ENCODE data around the gene CACNA1I.

Gene CACNA1I

GRCh38 chr22:39689421-39689820, 118.9 kb downstream of the CACNA1I start:
- TF ChIP-seq, protein P1, sequence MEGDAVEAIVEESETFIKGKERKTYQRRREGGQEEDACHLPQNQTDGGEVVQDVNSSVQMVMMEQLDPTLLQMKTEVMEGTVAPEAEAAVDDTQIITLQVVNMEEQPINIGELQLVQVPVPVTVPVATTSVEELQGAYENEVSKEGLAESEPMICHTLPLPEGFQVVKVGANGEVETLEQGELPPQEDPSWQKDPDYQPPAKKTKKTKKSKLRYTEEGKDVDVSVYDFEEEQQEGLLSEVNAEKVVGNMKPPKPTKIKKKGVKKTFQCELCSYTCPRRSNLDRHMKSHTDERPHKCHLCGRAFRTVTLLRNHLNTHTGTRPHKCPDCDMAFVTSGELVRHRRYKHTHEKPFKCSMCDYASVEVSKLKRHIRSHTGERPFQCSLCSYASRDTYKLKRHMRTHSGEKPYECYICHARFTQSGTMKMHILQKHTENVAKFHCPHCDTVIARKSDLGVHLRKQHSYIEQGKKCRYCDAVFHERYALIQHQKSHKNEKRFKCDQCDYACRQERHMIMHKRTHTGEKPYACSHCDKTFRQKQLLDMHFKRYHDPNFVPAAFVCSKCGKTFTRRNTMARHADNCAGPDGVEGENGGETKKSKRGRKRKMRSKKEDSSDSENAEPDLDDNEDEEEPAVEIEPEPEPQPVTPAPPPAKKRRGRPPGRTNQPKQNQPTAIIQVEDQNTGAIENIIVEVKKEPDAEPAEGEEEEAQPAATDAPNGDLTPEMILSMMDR (IDR thresholded peaks at IDR 0.05; ENCODE audit: insufficient read depth, low read length, poor library complexity, severe bottlenecking) = no peak

DNA sequence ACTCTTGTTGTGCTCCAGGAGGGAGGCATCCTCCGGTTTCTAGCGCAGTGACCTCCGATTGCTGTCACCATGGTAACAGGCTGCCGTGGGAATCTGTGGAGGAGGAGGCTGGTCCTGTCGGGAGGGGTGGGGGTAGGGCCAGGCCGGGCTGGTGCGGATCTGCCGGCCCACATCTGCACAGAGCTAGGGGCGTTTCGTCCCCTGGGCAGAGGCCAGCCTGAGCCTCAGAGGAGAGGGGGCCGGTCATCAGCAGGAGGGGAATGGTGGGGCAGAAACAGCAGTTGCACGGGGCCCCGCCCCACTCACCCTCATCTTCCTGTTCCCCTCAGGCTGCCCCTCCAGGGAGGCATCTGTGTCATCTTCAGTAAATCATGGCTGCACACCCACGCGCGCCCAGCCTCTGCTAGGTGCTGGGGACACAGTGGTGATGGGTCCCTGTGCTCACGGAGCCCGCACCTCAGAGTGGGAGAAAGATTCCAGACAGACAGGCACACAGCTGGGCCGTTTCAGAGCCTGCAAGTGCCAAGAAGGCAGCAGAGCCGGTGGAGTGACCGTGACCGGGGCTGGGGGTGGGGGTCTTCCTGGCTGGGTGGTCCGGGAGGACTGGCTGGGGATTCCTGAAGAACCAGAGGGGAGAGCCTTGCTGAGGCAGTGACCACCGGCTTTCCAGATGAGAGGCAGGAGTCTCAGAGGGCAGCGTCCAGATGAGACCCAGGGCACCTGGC, 120.5 kb downstream of the CACNA1I start:
- TF ChIP-seq, protein P1 (IDR thresholded peaks at IDR 0.05; ENCODE audit: insufficient read depth, low read length, poor library complexity, severe bottlenecking) = no peak
- no peaks in the 10 kb centered on the region for H3K36me3 ChIP-seq (ENCODE audit: control insufficient read depth, insufficient read depth, low read length)
- H3K27me3 ChIP-seq (replicated peaks; ENCODE audit: control insufficient read depth, insufficient read depth, low read length) = peaks cover 5% of the 10 kb centered on the region; the same call in 1 of the 2 replicates
- DNase-seq (ENCODE audit: extremely low read depth, insufficient read length) = no peak
- no peak overlapping the region for H3K4me3 ChIP-seq (replicated peaks; ENCODE audit: low read depth, low read length)

More at GRCh38 chr22:39689421-39689820, 118.9 kb downstream of the CACNA1I start:
- peaks cover 5% of the 10 kb centered on the region; the same call in 1 of the 2 replicates for H3K27me3 ChIP-seq (replicated peaks; ENCODE audit: control insufficient read depth, insufficient read depth, low read length)
- no peak for DNase-seq (ENCODE audit: extremely low read depth, insufficient read length)
- H3K36me3 ChIP-seq (ENCODE audit: control insufficient read depth, insufficient read depth, low read length) = no peaks in the 10 kb centered on the region
- H3K4me3 ChIP-seq (replicated peaks; ENCODE audit: low read depth, low read length) = no peak overlapping the region

GRCh38 chr22:39693943-39694500, 123.5 kb downstream of the CACNA1I start:
- no peaks in the 10 kb centered on the region for H3K36me3 ChIP-seq (ENCODE audit: control insufficient read depth, insufficient read depth, low read length)
- TF ChIP-seq, protein P1 (IDR thresholded peaks at IDR 0.05; ENCODE audit: insufficient read depth, low read length, poor library complexity, severe bottlenecking) = no peak
- DNase-seq (ENCODE audit: extremely low read depth, insufficient read length) = no peak
- H3K4me3 ChIP-seq (replicated peaks; ENCODE audit: low read depth, low read length) = no peak overlapping the region
- no peaks in the 10 kb centered on the region; the same call in 1 of the 2 replicates for H3K27me3 ChIP-seq (replicated peaks; ENCODE audit: control insufficient read depth, insufficient read depth, low read length)

DNA sequence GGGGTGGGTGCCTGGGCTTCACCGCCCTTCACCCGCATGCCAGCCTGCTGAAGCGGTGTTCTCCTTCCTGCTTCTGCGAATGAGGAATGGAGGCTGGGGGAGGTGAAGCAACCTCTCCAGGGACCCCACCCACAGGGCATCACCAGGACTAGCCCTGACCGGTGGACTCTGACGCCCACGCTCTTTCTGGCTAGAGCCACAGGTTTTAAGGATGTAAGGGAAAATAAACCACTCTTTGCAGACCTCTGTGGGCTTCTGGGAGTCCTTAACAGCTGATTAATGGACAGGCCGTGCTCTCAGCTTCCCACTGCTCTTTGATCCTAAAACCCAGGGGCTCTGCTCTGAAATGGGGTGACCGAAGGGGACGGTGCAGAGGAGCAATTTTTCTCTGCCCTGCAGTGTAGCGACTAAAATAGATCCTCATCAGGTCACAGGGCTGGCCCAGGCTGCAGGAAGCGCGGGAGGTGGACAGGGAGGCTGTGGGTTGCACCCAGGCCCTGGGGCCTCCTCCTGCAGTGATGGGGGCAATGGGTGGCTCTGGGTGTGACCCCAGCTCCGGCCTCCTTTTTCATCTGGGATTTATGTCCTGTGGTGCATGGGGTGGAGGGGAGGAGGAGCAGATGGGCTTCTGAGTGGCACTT, 127.4 kb downstream of the CACNA1I start:
- no peak overlapping the region for H3K4me3 ChIP-seq (replicated peaks; ENCODE audit: low read depth, low read length)
- no peaks in the 10 kb centered on the region for H3K36me3 ChIP-seq (ENCODE audit: control insufficient read depth, insufficient read depth, low read length)
- TF ChIP-seq, protein P1 (IDR thresholded peaks at IDR 0.05; ENCODE audit: insufficient read depth, low read length, poor library complexity, severe bottlenecking) = no peak
- DNase-seq (ENCODE audit: extremely low read depth, insufficient read length) = no peak
- H3K27me3 ChIP-seq (replicated peaks; ENCODE audit: control insufficient read depth, insufficient read depth, low read length) = peaks cover 3% of the 10 kb centered on the region

GRCh38 chr22:39699631-39700360, 129.2 kb downstream of the CACNA1I start:
- Histone ChIP-seq H3K27me3 (replicated peaks; ENCODE audit: control insufficient read depth, insufficient read depth, low read length) (peaks cover 3% of the 10 kb centered on the region), H3K36me3 (ENCODE audit: control insufficient read depth, insufficient read depth, low read length) (no peaks in the 10 kb centered on the region), H3K4me3 (replicated peaks; ENCODE audit: low read depth, low read length) (no peak overlapping the region)
- DNase-seq (ENCODE audit: extremely low read depth, insufficient read length) = no peak
- TF ChIP-seq, protein P1 (IDR thresholded peaks at IDR 0.05; ENCODE audit: insufficient read depth, low read length, poor library complexity, severe bottlenecking) = no peak
